ENCODE results near the gene PDCL3.

PDCL3 gene

DNA sequence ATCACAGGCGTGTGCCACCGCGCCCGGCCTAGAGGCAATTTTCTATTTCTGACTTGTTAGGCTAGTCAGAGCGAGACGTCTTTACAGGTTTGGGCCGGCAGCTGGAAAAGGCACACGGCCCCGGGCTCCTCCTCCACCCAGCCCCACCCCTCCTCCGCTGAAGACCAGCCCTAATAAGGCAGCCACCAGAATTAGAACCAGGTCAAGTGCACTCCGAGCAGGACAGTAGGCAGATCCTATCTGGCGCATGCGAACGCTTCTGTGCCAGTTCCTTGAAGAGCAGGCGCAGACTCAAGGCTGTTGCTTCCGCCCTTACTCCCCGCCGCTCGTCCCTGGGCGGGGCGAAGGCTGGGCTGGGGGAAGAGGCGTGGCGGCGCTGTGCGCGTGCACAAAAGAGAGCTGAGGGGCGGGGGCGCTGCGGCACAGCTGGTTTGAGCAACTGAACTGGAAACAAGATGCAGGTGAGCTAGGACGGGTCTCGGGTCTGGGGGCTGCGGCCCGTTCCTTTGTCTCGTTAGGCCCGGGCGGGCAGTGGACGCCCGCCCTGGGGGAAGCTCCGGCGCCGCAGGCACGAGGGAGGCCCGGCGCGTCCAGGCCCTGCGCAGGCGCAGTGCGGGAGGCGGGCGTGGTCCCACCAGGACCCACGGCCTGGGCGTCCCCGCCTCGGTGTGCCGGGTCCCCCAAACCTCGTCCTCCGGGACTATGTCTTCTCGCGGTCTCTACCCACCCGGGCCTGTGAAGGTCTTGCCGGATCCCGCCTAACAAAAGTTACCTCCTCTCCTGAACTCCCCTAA lies at the start of gene PDCL3:
Gene PDCL3 (plus strand): TSS at position 381 of the 794 bp plus-strand sequence. CDS start 75 bp downstream, at position 456.
- DNase-seq: peak; percentile 99

DNA sequence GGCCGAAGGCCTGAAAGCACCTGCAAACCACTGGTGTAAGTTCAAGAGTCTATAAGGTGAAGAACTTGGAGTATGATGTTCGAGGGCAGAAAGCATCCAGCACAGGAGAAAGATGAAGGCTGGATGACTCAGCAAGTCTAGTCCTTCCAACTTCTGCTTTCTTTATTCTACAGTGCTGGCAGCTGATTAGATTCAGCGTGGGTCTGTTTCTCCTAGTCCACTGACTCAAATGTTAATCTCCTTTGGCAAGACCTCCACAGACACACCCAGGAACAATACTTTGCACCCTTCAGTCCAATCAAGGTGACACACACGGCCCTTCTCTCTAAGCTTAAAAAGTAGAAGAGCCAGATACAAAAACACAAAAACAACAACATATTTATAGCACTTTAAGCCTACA lies 49.1 kb upstream of the PDCL3 start:
- DNase-seq: peak; percentile 88

DNA sequence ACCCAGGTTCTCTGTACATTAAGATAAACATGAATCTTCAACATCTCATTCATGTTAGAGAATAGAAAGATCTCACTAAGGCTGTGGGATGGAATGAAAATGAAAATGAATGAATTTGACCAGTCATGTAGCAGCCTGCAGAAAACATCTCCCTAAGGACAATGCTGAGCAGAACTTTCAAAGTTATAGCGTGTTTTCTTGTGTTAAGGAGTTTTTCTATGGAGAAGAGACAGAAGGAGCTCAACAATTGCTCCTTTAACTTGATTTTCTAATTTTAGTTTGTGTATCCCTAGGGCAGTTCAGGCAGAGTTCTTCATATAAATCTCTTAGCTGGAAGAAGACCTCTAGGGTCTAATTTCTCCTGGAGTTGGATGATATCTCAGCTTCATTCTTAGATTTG lies 45.2 kb upstream of the PDCL3 start:
- no peak for DNase-seq

DNA sequence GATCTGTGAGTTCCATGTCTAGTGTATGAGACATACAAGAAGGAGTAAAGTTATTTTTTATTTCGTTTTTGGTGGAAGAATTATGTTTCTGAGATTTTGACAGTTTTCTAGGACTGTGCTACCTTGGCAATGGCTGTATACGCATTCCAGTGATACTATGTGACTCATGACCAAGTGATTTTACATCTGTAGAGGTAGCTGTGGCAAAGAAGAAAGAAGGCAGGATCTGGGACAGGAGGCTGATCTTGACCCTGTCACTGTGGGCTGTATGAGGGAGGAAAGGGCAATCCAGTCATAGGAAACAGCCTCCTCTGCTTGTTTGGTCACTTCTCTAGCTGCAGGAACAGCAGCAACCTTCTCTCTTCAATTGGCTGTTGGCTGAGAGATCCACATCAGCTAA lies 44.0 kb upstream of the PDCL3 start:
- no peak for DNase-seq

DNA sequence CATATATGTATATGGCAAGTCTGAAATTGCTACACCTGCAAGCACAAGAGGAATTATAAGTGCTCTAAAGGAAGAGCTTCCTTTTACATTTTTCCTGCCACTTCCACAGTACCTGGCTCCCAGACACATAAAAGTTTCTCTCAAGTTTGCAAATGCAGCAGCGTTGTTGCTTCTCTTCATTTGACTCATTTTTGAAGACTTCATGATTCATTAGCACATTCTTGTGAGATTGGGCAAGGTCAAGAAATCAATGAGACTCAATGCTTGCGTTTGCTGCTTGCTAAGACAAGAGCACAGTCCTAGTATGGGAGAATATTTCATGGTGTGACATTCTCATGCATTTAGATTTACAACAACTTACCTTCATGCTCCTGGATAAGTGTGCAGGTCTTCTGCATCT lies 42.6 kb upstream of the PDCL3 start:
- no peak for DNase-seq

DNA sequence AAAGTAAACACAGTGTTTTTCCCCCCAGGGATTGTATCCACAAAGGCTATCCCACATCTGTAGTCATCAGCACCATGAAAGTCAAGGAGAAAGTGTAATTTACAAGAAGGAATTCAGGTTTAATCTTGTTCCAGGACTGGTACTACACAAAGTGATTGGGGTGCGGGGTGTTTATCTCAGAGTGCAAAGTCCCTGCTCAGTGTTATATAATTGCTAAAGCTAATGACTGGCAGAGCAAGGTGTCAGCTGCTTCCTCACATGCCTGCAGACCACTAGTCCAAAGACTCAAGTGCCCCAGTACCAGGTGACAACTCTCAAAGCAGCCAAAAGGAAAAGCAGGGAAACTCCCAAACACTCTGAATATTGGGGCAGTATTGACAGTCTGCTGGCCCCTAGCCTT lies 40.4 kb upstream of the PDCL3 start:
- no peak for DNase-seq

DNA sequence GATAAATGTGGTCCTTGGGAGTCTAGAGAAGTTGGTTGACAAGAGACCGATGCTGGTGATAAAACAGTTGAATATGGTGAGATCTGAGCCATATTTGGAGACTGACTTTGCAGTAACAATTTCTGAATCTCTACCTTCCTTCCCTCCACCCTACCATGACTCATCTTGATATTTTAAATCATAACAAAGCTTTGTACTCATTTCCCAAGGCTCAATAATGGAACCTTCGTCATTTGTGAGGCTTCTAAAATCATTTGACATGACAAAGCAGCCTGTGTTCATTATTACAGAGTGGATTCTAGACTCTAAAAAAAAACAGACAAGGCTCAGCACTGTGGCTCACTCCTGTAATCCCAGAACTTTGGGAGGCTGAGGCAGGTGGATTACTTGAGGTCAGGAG lies 38.5 kb upstream of the PDCL3 start:
- DNase-seq: no peak

DNA sequence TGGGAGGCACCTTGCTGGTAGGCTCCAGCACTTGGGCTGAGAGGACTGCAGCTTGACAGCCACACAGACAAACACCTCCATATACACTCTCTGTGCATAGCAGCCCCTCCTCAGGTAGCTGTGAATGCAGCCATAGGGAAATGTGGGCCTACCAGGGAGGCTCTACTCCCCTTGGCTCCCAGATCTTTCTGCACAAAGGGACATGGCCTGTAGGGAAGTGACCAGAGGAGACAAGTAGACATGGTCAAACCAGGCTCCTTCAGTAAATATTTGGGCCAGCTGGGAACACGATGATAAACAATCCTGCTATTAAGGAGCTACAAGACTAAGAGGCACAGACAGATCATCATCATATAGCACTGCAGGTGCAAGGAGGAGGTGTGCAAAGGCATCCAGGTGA lies 35.9 kb upstream of the PDCL3 start:
- no peak for DNase-seq

DNA sequence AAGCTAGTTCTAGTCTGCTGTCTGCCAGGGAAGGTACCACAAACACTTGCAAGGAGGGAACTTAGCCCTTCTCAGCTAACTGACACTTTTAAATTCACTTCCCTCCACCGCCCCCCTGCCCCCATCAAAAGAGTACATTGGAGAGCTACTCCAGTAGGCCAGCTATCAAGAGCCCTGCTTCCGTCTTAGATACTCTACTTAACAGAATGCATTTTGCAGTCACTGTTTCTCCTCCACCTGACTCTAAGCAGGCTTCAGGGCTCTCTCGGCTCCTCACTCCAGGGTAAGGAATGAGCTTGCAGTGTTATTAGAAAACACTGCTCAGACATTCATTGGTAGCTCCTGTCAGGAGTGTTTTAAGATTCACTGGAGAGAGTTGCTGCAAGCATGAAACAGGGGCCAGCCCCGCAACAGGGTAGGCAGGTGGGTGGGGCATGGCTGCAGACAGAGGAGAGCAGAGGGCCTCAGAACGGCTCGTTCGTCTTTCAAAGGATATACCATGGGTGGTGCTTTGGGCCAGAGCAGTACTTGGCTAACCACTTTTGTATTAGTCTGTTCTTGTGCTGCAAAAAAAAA lies 35.3 kb upstream of the PDCL3 start:
- DNase-seq: no peak

DNA sequence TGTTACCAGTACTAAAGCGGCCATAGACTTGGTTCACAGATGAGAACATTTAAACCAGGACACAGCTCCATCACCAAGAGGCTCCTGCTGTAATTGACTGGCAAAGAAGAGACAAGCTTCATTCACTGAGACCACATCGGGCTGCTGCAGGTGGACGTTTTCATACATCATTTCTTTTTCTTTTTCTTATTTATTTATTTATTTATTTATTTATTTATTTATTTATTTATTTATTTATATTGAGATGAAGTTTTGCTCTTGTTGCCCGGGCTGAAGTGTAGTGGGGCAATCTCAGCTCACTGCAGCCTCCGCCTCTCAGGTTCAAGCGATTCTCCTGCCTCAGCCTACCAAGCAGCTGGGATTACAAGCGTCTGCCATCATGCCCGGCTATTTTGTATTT lies 33.6 kb upstream of the PDCL3 start:
- DNase-seq: no peak

DNA sequence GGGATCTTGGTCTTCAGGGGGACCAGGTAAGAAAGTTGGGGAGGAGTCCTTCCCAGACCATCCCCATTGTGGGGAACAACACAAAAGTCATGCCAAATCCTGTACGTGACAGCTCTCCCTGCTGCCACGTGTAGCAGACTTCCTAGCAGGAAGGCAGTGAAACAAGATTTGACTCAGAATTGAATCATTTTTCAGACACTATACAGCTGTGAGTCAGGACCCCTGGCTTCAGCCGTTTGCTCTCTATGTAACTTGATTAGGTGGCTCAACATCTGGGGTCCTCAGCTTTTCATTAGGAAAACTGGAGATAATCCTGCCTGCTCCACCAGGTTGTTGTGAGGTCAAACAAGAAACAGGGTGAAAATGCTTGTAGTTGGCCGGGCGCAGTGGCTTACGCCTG lies 32.9 kb upstream of the PDCL3 start:
- DNase-seq: no peak

DNA sequence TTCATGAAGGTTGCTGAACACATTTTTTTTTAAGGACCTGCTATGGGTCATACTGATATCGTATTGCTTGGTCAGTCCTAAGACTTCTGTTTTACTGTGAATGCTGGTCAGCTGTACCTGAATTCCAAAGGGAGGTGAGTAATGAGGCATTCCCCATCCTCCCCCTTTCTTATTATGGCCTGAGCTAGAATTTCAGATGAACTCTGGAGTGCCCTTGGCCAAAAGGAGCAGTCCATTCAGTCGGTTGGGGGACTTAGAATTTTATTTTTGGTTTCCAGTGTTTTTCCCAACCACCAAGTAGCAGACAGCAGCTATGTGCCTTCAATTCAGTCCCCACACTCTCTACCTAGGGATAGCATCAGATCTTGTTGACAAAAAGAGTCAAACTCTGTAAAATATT lies 26.9 kb upstream of the PDCL3 start:
- DNase-seq: no peak

DNA sequence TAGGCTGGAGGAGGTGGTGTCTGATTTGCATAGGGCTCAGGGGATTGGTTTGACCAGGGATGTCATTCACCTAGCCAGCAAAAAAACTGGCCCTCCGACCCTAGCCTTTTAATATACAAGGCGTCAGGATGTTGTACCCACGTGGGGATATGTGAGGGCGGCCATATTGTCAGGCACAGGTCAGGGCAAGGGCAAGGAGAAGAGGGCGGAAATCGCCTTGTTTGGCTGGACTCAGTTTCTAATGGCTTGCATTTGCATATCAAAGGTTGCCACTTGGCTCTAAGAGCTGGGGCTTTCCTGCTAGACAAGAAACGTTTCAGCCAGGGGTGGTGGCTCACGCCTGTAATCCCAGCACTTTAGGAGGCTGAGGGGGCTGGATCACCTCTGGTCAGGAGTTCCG lies 24.9 kb upstream of the PDCL3 start:
- no peak for DNase-seq

DNA sequence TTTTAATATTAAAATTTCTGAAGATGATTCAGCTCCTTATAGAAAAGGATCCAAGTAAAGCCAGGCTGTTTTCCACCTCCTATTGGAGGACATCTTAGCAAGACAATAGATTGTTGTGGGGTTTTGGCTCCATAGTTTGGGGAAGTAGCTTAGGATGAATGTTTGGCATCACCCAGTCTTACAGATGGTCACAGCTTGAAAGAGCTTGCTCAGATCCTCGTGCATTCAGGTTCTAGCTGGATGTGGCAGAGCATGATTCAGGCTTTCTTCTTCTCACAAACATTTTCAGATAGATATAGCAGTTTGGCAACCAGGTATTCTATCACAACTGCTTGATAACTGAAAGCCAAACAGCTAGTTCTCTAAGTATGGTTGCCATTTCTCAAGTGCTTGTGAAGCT lies 23.6 kb upstream of the PDCL3 start:
- DNase-seq: no peak

DNA sequence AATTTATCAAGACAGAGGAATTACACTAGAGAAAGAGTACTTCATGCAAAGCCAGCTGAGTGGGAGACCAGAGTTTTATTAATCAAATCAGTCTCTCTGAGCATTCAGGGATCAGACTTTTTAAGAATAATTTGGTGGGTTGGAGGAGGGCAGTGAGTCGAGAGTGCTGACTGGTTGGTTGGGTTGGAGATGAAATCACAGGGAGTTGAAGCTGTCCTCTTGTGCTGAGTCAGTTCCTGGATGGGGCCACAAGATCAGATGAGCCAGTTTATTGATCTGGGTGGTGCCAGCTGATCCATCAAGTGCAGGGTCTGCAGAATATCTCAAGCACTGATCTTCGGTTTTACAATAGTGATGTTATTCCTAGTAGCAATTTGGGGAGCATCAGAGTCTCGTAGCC lies 21.4 kb upstream of the PDCL3 start:
- DNase-seq: no peak

DNA sequence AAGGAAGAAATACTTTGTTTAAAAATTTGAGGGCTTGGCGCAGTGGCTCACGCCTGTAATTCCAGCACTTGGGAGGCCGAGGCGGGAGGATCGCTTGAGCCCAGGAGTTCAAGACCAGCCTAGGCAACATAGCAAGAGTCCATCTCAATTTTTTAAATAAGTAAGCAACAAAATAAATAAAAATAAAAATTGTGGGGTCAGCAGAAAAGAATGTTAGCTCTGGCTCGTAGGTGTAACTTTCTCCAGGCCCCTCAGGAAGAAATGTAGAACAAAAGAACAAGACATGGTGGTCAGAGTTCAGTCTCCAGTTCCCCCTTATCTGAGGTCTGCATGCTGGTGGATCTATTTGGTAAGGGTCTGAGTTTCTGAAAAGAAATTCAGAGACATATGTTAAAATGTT lies 20.4 kb upstream of the PDCL3 start:
- DNase-seq: no peak

DNA sequence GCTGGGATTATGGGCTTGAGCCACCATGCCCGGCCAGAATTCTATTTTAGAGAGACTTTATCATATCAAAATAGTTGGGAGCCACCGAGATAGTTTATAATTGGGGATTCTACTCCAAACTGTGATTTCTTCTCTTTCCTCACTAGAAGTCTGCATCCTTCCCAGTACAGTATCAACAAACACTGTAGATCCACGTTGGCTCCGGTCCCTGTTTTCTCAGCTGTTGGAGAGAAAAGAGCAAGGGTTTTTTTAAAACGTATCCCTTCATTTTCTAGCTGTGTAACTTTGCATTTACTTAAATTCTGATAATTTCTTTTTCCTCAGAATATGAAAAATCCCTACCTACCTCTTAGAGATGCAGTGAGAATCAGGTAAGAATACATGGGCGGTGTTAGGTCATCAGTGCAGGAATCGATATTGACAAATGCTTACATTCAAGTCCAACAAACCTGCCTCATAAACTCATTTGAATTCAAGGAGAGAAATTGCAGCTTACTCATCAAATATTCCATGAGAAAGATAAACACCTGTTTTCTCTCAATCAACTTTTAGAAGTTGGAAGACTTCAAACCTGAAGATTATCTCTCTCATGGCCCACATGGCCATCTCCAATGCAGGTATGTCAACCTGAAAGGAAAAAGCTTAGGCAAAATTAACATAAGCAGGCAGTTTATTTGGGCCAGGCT lies 17.7 kb upstream of the PDCL3 start:
- DNase-seq: no peak

DNA sequence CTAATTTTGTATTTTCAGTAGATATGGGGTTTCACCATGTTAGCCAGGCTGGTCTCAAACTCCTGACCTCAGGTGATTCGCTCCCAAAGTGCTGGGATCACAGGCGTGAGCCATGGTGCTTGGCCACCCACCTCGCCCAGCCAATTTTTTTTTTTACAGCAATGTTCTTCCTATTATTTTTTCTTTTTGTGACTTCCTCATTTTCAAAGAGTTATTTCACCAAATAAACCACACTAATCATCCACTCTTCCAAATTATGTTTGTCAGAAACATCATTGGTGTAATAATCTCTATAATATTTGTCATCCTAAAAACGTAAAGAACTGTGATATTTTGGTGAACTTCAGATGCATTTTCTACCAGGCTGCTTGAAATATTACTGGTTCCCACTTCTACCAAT lies 16.3 kb upstream of the PDCL3 start:
- no peak for DNase-seq

DNA sequence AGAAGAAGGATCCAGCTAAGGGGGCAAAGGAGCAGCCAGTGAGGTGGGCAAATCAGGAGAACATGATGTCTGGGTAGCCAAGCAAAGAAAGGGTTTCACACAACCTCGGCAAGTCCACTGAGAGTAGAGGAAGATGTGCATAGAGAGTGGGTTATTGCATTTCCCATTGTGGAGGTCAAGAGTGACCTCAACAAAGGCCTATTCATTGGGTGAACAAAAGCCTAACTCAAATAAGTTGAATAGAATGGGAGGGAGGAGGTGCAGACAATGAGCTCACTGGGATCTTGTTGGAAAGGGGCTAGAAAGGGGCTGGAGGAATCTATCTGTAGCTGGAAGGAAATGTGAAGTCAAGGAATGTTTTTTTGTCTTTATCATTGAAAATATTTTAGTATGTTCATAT lies 14.0 kb upstream of the PDCL3 start:
- no peak for DNase-seq

DNA sequence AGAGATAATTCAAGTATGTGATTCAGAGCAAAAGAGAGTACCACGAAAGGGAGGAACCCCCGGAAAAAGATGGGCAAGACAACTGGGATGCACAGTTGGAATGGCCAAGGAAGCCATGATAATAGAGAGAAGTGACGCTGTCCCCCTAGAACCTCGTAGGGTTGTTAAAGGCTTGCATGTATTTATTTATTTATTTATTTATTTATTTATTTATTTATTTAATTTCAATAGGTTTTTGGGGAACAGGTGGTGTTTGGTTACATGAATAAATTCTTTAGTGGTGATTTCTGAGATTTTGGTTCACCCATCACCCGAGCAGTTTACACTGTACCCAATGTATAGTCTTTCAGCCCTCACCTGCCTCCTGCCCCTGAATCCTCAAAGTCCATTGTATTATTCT lies 11.5 kb upstream of the PDCL3 start:
- DNase-seq: no peak

DNA sequence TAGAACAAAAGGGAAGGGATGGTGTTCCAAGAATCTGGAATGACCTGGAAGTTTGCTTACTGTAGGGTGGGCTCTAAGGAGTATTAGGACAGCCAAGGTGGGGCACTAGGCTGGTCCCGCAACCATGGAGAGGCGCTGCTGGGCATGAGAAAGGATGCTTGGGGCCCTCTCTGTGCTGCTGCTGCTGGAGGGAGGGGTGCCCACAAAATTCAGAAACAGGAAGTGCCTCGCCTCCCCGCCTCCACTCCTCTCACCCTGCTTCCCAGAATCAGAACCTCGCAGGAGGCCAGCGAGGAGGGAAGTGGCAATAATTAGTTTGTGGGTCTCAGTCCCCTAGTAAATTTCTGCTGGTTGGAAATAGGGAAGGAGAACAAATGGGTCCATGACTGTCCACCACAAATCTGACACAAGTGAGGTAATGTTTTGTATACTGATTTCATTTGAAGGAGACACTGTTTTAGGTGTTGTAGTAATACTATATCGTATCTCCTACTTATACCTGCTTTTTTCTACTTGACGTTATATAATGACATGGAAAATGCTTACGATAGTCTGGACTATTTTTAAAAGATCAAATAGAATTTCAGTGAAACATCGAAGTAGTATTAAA lies 7.9 kb upstream of the PDCL3 start:
- DNase-seq: no peak

DNA sequence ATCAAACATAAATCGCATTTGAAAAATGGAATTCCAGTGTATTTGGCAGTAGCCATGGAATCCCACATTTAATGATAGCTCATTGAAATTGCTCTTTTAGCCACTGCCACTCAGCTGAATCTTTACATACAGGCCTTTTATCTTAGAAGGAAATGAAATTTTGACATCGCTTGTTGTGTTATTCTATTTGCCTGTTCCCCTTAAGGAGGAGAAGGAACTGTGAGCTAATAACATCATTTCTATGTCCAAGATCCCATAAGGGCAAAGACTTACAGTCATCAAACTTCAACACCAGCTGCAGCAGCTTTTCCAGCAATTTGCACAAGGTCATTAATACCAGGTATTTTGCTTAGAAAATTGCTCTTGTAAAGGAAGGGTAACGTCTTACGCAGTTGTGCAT lies 6.0 kb upstream of the PDCL3 start:
- DNase-seq: no peak

DNA sequence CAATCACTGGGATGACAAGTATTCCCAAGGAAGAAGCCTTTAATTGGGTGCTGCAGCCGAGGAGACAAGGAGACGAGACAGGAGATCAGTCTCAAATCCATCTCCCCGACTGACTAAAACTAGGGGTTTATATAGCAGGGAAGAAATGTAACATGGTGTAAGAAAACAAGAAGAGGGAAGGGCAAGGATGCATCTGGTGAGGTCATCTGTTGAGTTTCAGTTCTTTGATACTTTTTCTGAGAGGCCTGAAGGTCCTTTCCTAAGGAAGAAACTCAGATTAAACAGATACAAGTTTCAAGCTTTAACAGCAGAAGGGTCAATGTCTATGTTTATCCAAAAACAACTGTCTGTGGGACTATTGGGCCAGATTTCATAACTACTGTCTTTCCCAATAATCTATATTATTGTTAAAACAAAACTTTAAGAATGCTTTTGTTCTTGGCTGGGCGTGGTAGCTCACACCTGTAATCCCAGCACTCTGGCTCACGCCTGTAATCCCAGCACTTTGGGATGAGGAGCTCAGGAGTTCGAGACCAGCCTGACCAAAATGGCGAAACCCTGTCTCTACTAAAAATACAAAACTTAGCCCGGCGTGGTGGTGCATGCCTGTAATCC lies 2.5 kb upstream of the PDCL3 start:
- DNase-seq: no peak

DNA sequence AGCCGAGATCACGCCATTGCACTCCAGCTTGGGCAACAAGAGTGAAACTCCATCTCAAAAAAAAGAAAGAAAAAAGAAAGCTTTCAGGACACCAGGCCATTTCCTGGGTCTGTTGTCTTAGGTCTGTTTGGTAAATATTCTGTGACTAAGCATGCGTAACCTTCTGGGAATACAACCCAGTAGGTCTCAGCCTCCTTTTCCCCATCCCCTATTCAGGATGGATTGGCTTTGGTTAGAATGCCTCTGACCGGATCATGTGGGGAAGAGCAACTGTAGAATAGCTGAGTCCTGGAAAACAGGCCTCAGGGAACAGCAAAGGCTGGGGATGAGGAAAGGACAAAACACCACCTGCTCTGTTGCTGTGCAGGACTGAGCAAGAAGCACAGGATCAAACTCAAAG lies 1.6 kb upstream of the PDCL3 start:
- DNase-seq: no peak

Measured in hematopoietic multipotent progenitor cell treated with erythropoietin and hydrocortisone succinate and interleukin-3 and kit ligand, for 8 days (in vitro differentiated cells).